ENCODE measurements around the gene L1CAM. TPM values are rescaled to one million over a fixed set of nuclear protein-coding genes. Genes with fewer than 3 reads are reported as not detected.
A peak's percentile ranks its signal among the peaks of the same experiment; 100 is the strongest.

The L1CAM gene
- total and polyA plus RNA-seq, 4 experiments from 2014 or later, result 0.26 to 1.8 (median 0.80) TPM

DNA sequence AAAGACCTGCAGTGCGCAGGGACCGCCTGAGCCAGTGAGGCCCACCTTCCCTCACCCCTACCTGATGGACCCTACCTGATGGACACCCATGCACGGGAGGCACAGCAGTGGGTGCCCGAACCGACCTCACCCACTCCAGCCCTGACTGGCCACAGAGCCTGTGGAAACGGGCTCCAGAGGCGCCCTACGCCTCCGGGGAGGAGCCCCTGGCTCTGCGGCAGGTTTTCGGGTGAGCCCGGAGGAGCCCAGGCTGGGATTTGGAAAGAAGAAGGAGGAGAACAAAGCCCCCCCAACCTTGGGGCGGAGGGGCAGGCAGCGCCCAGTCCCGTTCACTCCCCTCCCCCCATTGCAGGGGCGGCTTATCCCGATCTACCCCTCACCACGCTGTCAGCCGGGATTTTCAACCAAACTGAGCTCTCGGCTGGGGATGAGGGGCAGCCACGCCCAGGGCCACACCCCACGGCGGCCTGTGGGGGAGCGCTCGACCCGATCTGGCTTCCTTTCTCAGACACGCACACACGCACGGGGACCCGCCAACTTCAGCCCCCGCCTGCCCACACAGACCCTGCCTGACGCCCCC, 675 bp downstream of the L1CAM start:
- no peaks in the 10 kb centered on the region for H3K9me3 ChIP-seq (ENCODE audit: control insufficient read depth in 1 of 2, low read length in 2 of 2)
- Mint-ChIP-seq H3K27me3 (peaks cover 4 to 6% of the 10 kb centered on the region in 2 donors), H3K4me3 (peak overlapping the region in 3 of 8 donors; percentile 50 to 55 (median 55)), H3K4me1 (peaks cover 0 to 10% (median 1%) of the 10 kb centered on the region in 4 donors), H3K27ac (peak overlapping the region in 1 of 7 donors; percentile 21), H3K9me3 (peaks cover 0 to 3% (median 0%) of the 10 kb centered on the region in 8 donors), H3K36me3 (no peaks in the 10 kb centered on the region)
- intact Hi-C loops (cut with micrococcal nuclease), result loop anchor here (10.0 kb wide), 1 partner anchor 60 kb away; no protein-coding TSS in a partner anchor
- H3K36me3 ChIP-seq (ENCODE audit: insufficient read depth, low read length), result no peaks in the 10 kb centered on the region
- POLR2A ChIA-PET (ENCODE audit: partially characterized antibody), result no interaction called here
- H3K4me1 ChIP-seq (ENCODE audit: insufficient read depth, low read length), result peaks cover 9% of the 10 kb centered on the region
- no peak for DNase-seq
- H3K27me3 ChIP-seq (ENCODE audit: insufficient read depth, low read length), result peaks cover 5% of the 10 kb centered on the region
- no peak overlapping the region for H3K27ac ChIP-seq (ENCODE audit: low read depth, low read length)
- CTCF ChIA-PET (ENCODE audit: partially characterized antibody), result no interaction called here
- no peak overlapping the region for H3K4me3 ChIP-seq (ENCODE audit: low read length in 2 of 2)

DNA sequence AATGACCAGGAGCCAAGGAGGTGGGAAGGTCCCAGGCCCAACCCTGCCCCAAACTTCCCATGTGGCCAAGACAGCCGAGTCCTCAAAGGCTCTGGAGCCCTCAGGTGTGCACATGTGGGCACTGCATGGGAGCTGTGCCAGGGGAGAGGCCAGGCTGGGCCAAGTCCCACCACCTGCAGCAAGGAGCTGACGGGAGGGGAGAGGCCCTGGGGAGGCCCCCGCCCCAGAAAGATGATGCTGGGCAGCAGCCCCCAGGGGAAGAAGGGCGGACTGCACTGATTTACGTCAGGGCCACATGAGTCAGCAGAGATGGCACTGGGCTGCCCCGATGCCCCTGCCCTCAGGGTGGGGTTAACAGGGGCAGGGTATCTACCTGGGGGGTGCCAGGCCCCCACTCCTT, 1.4 kb downstream of the L1CAM start:
- Mint-ChIP-seq H3K36me3 (no peaks in the 10 kb centered on the region), H3K9me3 (peaks cover 0 to 3% (median 0%) of the 10 kb centered on the region in 8 donors), H3K27ac (no peak overlapping the region), H3K4me3 (peak overlapping the region in 1 of 8 donors; percentile 39), H3K27me3 (peaks cover 4 to 6% of the 10 kb centered on the region in 2 donors), H3K4me1 (peaks cover 0 to 10% (median 1%) of the 10 kb centered on the region in 4 donors)
- no peaks in the 10 kb centered on the region for H3K9me3 ChIP-seq (ENCODE audit: control insufficient read depth in 1 of 2, low read length in 2 of 2)
- peaks cover 9% of the 10 kb centered on the region for H3K4me1 ChIP-seq (ENCODE audit: insufficient read depth, low read length)
- CTCF ChIA-PET (ENCODE audit: partially characterized antibody), result no interaction called here
- POLR2A ChIA-PET (ENCODE audit: partially characterized antibody), result no interaction called here
- no peak overlapping the region for H3K27ac ChIP-seq (ENCODE audit: low read depth, low read length)
- H3K4me3 ChIP-seq (ENCODE audit: low read length in 2 of 2), result no peak overlapping the region
- no peaks in the 10 kb centered on the region for H3K36me3 ChIP-seq (ENCODE audit: insufficient read depth, low read length)
- peaks cover 5% of the 10 kb centered on the region for H3K27me3 ChIP-seq (ENCODE audit: insufficient read depth, low read length)
- no peak for DNase-seq
- intact Hi-C loops (cut with micrococcal nuclease), result loop anchor here (10.0 kb wide), 1 partner anchor 60 kb away; no protein-coding TSS in a partner anchor

DNA sequence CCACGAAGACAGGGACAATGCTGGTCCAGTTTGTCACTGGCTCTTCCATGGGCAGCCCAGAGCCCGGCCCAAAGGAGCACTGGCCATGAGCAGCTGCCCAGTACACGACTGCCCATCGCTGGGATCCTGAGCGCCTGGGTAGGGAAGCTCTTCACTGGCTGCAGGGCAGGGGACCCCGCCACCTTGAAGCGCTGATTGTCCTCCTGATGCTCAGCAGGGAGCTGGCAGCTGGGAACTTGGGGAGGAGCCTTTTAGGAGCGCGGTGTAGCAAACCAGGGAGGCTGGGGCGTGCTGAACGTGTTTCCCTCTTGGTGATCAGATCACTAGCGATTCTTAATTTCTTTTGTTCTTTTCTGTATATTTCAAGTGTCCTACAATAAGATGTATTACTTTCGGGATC, 1.8 kb downstream of the L1CAM start:
- Histone ChIP-seq H3K27ac (ENCODE audit: low read depth, low read length) (no peak overlapping the region), H3K4me1 (ENCODE audit: insufficient read depth, low read length) (peaks cover 9% of the 10 kb centered on the region), H3K9me3 (ENCODE audit: control insufficient read depth in 1 of 2, low read length in 2 of 2) (no peaks in the 10 kb centered on the region), H3K4me3 (ENCODE audit: low read length in 2 of 2) (no peak overlapping the region), H3K27me3 (ENCODE audit: insufficient read depth, low read length) (peaks cover 5% of the 10 kb centered on the region), H3K36me3 (ENCODE audit: insufficient read depth, low read length) (no peaks in the 10 kb centered on the region)
- no peak overlapping the region for H3K27ac Mint-ChIP-seq
- DNase-seq, result no peak
- H3K4me3 Mint-ChIP-seq, result peak overlapping the region in 1 of 8 donors; percentile 39
- H3K4me1 Mint-ChIP-seq, result peaks cover 0 to 13% (median 2%) of the 10 kb centered on the region in 4 donors
- peaks cover 5 to 7% of the 10 kb centered on the region in 2 donors for H3K27me3 Mint-ChIP-seq
- CTCF ChIA-PET (ENCODE audit: partially characterized antibody), result no interaction called here
- H3K36me3 Mint-ChIP-seq, result no peaks in the 10 kb centered on the region
- POLR2A ChIA-PET (ENCODE audit: partially characterized antibody), result no interaction called here
- intact Hi-C loops (cut with micrococcal nuclease), result loop anchor here (10.0 kb wide), 1 partner anchor 59 kb away; no protein-coding TSS in a partner anchor
- peaks cover 0 to 3% (median 0%) of the 10 kb centered on the region in 8 donors for H3K9me3 Mint-ChIP-seq

DNA sequence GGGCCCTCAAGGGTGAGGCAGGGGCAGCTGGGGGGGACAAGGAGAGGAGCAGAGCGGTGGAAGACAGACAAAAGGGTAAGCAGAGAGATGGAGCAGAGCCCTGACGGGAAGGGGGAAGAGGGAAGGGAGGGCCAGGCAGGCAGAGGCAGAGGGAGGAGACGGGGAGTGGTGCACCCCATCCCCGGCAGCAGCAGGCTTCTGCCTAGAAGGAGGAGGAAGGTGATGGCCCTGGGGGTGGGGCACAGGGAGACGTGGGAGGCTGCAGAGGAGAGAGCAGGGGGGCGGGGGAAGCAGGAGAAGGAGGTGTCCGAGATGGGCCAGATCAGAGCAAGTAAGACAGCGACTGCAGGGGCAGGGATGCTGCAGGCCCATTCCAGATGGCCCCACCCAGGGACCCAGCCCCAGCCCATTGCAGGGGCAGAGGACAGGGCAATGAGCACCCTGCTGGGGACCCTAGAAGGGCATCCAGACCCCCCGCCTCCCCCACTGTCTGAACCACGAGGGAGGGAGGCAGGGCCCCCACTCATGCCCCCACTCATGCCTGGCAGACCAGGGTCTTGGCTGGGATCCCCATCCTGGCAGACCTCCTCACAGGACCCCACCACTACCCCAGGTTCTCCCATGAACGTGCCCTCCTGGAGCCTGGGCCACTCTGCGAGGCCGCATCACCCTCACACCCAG, 2.7 kb downstream of the L1CAM start:
- POLR2A ChIA-PET (ENCODE audit: partially characterized antibody), result no interaction called here

DNA sequence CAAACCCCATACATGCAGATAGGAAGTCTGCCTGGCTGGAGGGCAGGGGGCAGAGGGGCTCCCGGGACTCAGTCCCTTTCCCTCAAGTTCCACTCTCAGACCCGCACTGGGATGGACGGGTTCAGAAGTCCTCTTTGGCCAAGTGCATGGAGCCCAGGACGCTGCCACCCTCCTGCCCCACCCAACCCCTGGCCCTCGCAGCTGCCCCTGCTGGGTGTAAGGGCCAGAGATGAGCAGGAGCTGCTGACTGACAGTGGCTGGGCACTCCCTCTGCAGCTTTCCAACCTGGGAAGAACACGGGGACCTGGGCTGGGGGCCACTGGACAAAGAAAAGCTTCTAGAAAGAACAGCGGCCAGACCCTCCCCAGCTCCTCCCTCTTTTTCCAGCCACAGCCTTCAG, 3.4 kb downstream of the L1CAM start:
- Mint-ChIP-seq H3K4me3 (no peak overlapping the region), H3K27ac (no peak overlapping the region), H3K9me3 (peaks cover 0 to 6% (median 0%) of the 10 kb centered on the region in 8 donors), H3K36me3 (no peaks in the 10 kb centered on the region), H3K27me3 (peaks cover 9% of the 10 kb centered on the region in 2 donors), H3K4me1 (peaks cover 1 to 27% (median 5%) of the 10 kb centered on the region in 4 donors)
- Histone ChIP-seq H3K27ac (ENCODE audit: low read depth, low read length) (no peak overlapping the region), H3K4me1 (ENCODE audit: insufficient read depth, low read length) (peaks cover 9% of the 10 kb centered on the region), H3K27me3 (ENCODE audit: insufficient read depth, low read length) (peaks cover 5% of the 10 kb centered on the region), H3K36me3 (ENCODE audit: insufficient read depth, low read length) (no peaks in the 10 kb centered on the region), H3K9me3 (ENCODE audit: control insufficient read depth in 1 of 2, low read length in 2 of 2) (no peaks in the 10 kb centered on the region), H3K4me3 (ENCODE audit: low read length in 2 of 2) (no peak overlapping the region)
- POLR2A ChIA-PET (ENCODE audit: partially characterized antibody), result no interaction called here
- intact Hi-C loops (cut with micrococcal nuclease), result loop anchor here (10.0 kb wide), 1 partner anchor 58 kb away; no protein-coding TSS in a partner anchor
- CTCF ChIA-PET (ENCODE audit: partially characterized antibody), result no interaction called here
- DNase-seq, result no peak

More for the DNA sequence above, 2.7 kb downstream of the L1CAM start:
- Histone ChIP-seq H3K4me1 (ENCODE audit: insufficient read depth, low read length) (peaks cover 9% of the 10 kb centered on the region), H3K36me3 (ENCODE audit: insufficient read depth, low read length) (no peaks in the 10 kb centered on the region), H3K27ac (ENCODE audit: low read depth, low read length) (no peak overlapping the region), H3K9me3 (ENCODE audit: control insufficient read depth in 1 of 2, low read length in 2 of 2) (no peaks in the 10 kb centered on the region), H3K4me3 (ENCODE audit: low read length in 2 of 2) (no peak overlapping the region), H3K27me3 (ENCODE audit: insufficient read depth, low read length) (peaks cover 5% of the 10 kb centered on the region)
- H3K36me3 Mint-ChIP-seq, result no peaks in the 10 kb centered on the region
- peaks cover 9% of the 10 kb centered on the region in 2 donors for H3K27me3 Mint-ChIP-seq
- peaks cover 0 to 6% (median 0%) of the 10 kb centered on the region in 8 donors for H3K9me3 Mint-ChIP-seq
- H3K27ac Mint-ChIP-seq, result no peak overlapping the region
- DNase-seq, result no peak
- intact Hi-C loops (cut with micrococcal nuclease), result loop anchor here (10.0 kb wide), 1 partner anchor 59 kb away; no protein-coding TSS in a partner anchor
- no peak overlapping the region for H3K4me3 Mint-ChIP-seq
- CTCF ChIA-PET (ENCODE audit: partially characterized antibody), result no interaction called here
- H3K4me1 Mint-ChIP-seq, result peaks cover 1 to 19% (median 3%) of the 10 kb centered on the region in 4 donors

DNA sequence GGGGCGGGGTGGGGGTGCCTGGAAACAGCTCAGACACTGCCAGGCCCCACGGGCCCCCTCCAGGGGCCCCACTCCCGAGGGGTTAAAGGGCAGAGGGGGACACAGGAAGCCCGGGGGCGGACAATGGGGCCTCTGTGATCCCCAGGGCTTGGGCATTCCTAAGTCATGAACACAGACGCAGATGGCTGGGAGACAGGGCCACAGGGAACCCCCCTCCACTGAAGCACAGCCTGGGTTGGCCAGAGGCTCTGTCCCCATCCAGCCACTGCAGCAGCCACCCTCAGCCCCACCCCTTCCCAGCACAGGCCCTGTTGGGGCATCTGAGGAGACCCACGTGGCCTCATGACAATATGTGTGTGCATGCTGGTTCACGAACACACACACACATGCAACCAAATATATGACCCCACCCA, 3.9 kb downstream of the L1CAM start:
- Histone ChIP-seq H3K27ac (ENCODE audit: low read depth, low read length) (no peak overlapping the region), H3K4me3 (ENCODE audit: low read length in 2 of 2) (no peak overlapping the region), H3K4me1 (ENCODE audit: insufficient read depth, low read length) (peaks cover 9% of the 10 kb centered on the region), H3K9me3 (ENCODE audit: control insufficient read depth in 1 of 2, low read length in 2 of 2) (no peaks in the 10 kb centered on the region), H3K27me3 (ENCODE audit: insufficient read depth, low read length) (peaks cover 5% of the 10 kb centered on the region), H3K36me3 (ENCODE audit: insufficient read depth, low read length) (no peaks in the 10 kb centered on the region)
- no peak overlapping the region for H3K4me3 Mint-ChIP-seq
- ChIA-PET POLR2A (ENCODE audit: partially characterized antibody) (no interaction called here), CTCF (ENCODE audit: partially characterized antibody) (no interaction called here)
- intact Hi-C loops (cut with micrococcal nuclease), result loop anchor here (10.0 kb wide), 1 partner anchor 57 kb away; no protein-coding TSS in a partner anchor
- no peak for DNase-seq
- peaks cover 0 to 5% (median 0%) of the 10 kb centered on the region in 8 donors for H3K9me3 Mint-ChIP-seq
- peaks cover 9% of the 10 kb centered on the region in 2 donors for H3K27me3 Mint-ChIP-seq
- H3K36me3 Mint-ChIP-seq, result no peaks in the 10 kb centered on the region
- H3K27ac Mint-ChIP-seq, result no peak overlapping the region
- peaks cover 1 to 30% (median 6%) of the 10 kb centered on the region in 4 donors for H3K4me1 Mint-ChIP-seq

DNA sequence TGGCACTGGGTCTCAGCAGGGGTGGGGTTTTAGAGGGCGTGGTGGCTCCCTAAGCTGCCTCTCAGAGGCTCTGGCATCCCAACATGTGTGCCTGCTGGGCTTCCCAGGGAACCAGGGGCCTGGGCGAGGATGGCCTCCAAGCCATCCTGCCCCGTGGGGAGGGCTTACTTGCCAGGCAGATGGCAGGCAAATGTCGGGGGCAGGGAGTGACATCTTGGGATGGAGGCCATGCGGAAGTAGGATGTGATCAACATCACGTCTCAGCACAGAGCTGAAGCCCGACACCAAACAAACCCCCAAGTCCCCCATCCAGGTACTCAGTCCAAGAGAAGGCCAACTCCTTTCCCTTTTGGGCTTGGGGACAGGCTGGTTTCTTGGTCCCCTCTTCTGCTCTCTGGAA, 4.7 kb downstream of the L1CAM start:
- Mint-ChIP-seq H3K36me3 (no peaks in the 10 kb centered on the region), H3K27me3 (peaks cover 10 to 11% of the 10 kb centered on the region in 2 donors), H3K4me1 (peaks cover 3 to 30% (median 6%) of the 10 kb centered on the region in 4 donors), H3K4me3 (no peak overlapping the region), H3K9me3 (peaks cover 0 to 5% (median 0%) of the 10 kb centered on the region in 8 donors), H3K27ac (no peak overlapping the region)
- no peak overlapping the region for H3K27ac ChIP-seq (ENCODE audit: low read depth, low read length)
- no peaks in the 10 kb centered on the region for H3K9me3 ChIP-seq (ENCODE audit: control insufficient read depth in 1 of 2, low read length in 2 of 2)
- no peak overlapping the region for H3K4me3 ChIP-seq (ENCODE audit: low read length in 2 of 2)
- no peaks in the 10 kb centered on the region for H3K36me3 ChIP-seq (ENCODE audit: insufficient read depth, low read length)
- peaks cover 5% of the 10 kb centered on the region for H3K27me3 ChIP-seq (ENCODE audit: insufficient read depth, low read length)
- peaks cover 9% of the 10 kb centered on the region for H3K4me1 ChIP-seq (ENCODE audit: insufficient read depth, low read length)
- no peak for DNase-seq
- ChIA-PET CTCF (ENCODE audit: partially characterized antibody) (no interaction called here), POLR2A (ENCODE audit: partially characterized antibody) (no interaction called here)
- intact Hi-C loops (cut with micrococcal nuclease), result loop anchor here (10.0 kb wide), 1 partner anchor 56 kb away; no protein-coding TSS in a partner anchor

Measured in CD4-positive, alpha-beta memory T cell (primary cell).